Endothelial cell of umbilical vein (primary cell): ENCODE measurements around the gene LRRC47. TPM values are rescaled to one million over a fixed set of nuclear protein-coding genes. Genes with fewer than 3 reads are reported as not detected.

Source experiments
- BruUV-seq: library from RNA; stranded (reverse); fragments of 400-500 nt; replicated peaks from 2 replicates; lab custom pipeline; 2021; lab: Mats Ljungman, UMichigan
- CTCF ChIA-PET: fragments of 300-600, 350-600 bp; sonication (Branson Sonifier 250); formaldehyde crosslinking; loops from one replicate; lab custom pipeline; 2021; ENCODE audit warnings: antibody characterized with exemption, inconsistent platforms; lab: Charles Lee
- POLR2A ChIA-PET: fragments of 300-600, 350-600 bp; sonication (Branson Sonifier 250); formaldehyde crosslinking; loops from one replicate; lab custom pipeline; 2021; ENCODE audit warnings: antibody characterized with exemption, inconsistent platforms; lab: Charles Lee
- DNase-seq: peaks from one replicate; pipeline ENCODE4 v3.0.0-alpha.2; 2011; ENCODE audit warnings: low read depth, low spot score
- FAIRE-seq: peaks from 2 replicates; lab custom pipeline; 2011; peaks lifted over from hg19 to GRCh38; lab: Jason Lieb, UNC
- H2AFZ ChIP-seq: 2 replicates; pipeline ENCODE4 v1.6.0; 2012; ENCODE audit warnings: low read depth, low read length, control low read depth, inconsistent platforms
- H3K27ac ChIP-seq: 2 replicates; pipeline ENCODE4 v1.5.1; 2011; ENCODE audit warnings: low read depth, mild to moderate bottlenecking, control low read depth, low read length, moderate library complexity; ENCODE audit not compliant: insufficient read depth
- H3K27me3 ChIP-seq, 2 experiments: 2 replicates each; pipeline versions ENCODE4 v1.6.0 to v1.6.1; 2011; ENCODE audit warnings: low read length in 2 of 2, mixed read lengths in 1 of 2; ENCODE audit not compliant: control insufficient read depth in 2 of 2, insufficient read depth in 2 of 2
- H3K36me3 ChIP-seq, 2 experiments: 2 replicates in 1 of 2; 3 replicates in 1 of 2; pipeline ENCODE4 v1.5.1; 2011; ENCODE audit warnings: low read length in 2 of 2, mild to moderate bottlenecking in 1 of 2, moderate library complexity in 1 of 2; ENCODE audit not compliant: control insufficient read depth in 2 of 2, insufficient read depth in 2 of 2; ENCODE audit errors: extremely low read depth in 1 of 2
- H3K4me1 ChIP-seq: 3 replicates; pipeline ENCODE4 v1.5.1; 2011; ENCODE audit warnings: mild to moderate bottlenecking, low read length; ENCODE audit not compliant: control insufficient read depth, insufficient read depth; ENCODE audit errors: extremely low read depth
- H3K4me2 ChIP-seq: 2 replicates; pipeline ENCODE4 v1.6.1; 2011; ENCODE audit warnings: low read length, control low read depth, mixed read lengths; ENCODE audit not compliant: insufficient read depth
- H3K4me3 ChIP-seq, 3 experiments: fragments of 200-600 bp in 1 of 3; sonication (generic), shearing (Covaris generic) in 1 of 3; replicated peaks in 1 of 3; 2 replicates each; pipeline ENCODE4 v1.5.1; 2011 to 2016; ENCODE audit warnings: control low read depth in 3 of 3, low read length in 3 of 3, mild to moderate bottlenecking in 2 of 3, inconsistent platforms in 1 of 3, low read depth in 1 of 3, moderate library complexity in 1 of 3; ENCODE audit not compliant: insufficient read depth in 1 of 3
- H3K79me2 ChIP-seq: 2 replicates; pipeline ENCODE4 v1.6.0; 2012; ENCODE audit warnings: low read length, inconsistent platforms; ENCODE audit not compliant: control insufficient read depth, insufficient read depth
- H3K9ac ChIP-seq: replicated peaks from 2 replicates; pipeline ENCODE3; 2011; ENCODE audit warnings: low read length, control low read depth; ENCODE audit not compliant: insufficient read depth; ENCODE audit errors: extremely low read depth
- H3K9me1 ChIP-seq: replicated peaks from 3 replicates; pipeline ENCODE4 v1.6.0; 2011; ENCODE audit warnings: mild to moderate bottlenecking, low read length; ENCODE audit not compliant: control insufficient read depth, insufficient read depth; ENCODE audit errors: extremely low read depth
- H3K9me3 ChIP-seq: replicated peaks from 2 replicates; pipeline ENCODE4 v1.5.1; 2012; ENCODE audit warnings: low read length, inconsistent platforms; ENCODE audit not compliant: control insufficient read depth, insufficient read depth
- H4K20me1 ChIP-seq: replicated peaks from 2 replicates; pipeline ENCODE3; 2011; ENCODE audit warnings: mild to moderate bottlenecking, low read length; ENCODE audit not compliant: control insufficient read depth, insufficient read depth; ENCODE audit errors: extremely low read depth
- CTCF ChIP-seq, 2 donors: IDR thresholded peaks; 1 replicate in 1 of 2; 2 replicates in 1 of 2; pipeline ENCODE4 v1.5.1; 2011; ENCODE audit warnings: low read length in 2 of 2, mild to moderate bottlenecking in 2 of 2, moderate library complexity in 2 of 2, control low read depth in 1 of 2, inconsistent platforms in 1 of 2, low read depth in 1 of 2; ENCODE audit not compliant: insufficient read depth in 1 of 2; ENCODE audit errors: extremely low read depth in 1 of 2
- EZH2 ChIP-seq: IDR thresholded peaks from 2 replicates; pipeline ENCODE4 v1.6.1; 2012; ENCODE audit warnings: borderline replicate concordance, low read depth, mild to moderate bottlenecking, moderate library complexity, low read length, inconsistent platforms; ENCODE audit not compliant: severe bottlenecking
- FOS ChIP-seq: IDR thresholded peaks from 2 replicates; pipeline ENCODE4 v1.6.1; 2011; ENCODE audit warnings: mild to moderate bottlenecking, low read length, moderate library complexity, borderline replicate concordance; ENCODE audit not compliant: insufficient read depth
- GATA2 ChIP-seq: IDR thresholded peaks from 2 replicates; pipeline ENCODE4 v1.7.0; 2011; ENCODE audit warnings: low read depth, mild to moderate bottlenecking, moderate library complexity, mixed read lengths, low read length; ENCODE audit not compliant: insufficient read length, insufficient read depth
- JUN ChIP-seq: IDR thresholded peaks from 2 replicates; pipeline ENCODE4 v1.6.1; 2011; ENCODE audit warnings: borderline replicate concordance, low read depth; ENCODE audit not compliant: insufficient read length, insufficient read depth
- MAX ChIP-seq: IDR thresholded peaks from 2 replicates; pipeline ENCODE4 v1.6.1; 2011; ENCODE audit not compliant: insufficient read depth, insufficient read length
- MYC ChIP-seq: IDR thresholded peaks from one replicate; pipeline ENCODE4 v1.6.1; 2011; ENCODE audit warnings: mild to moderate bottlenecking, low read depth, low read length
- POLR2A ChIP-seq: IDR thresholded peaks from 2 replicates; pipeline ENCODE4 v1.6.1; 2012; ENCODE audit warnings: low read depth, mild to moderate bottlenecking, control low read depth, low read length
- POLR2AphosphoS5 ChIP-seq: IDR thresholded peaks from 2 replicates; pipeline ENCODE4 v1.6.1; 2012; ENCODE audit warnings: low read depth, mild to moderate bottlenecking, control low read depth, low read length, moderate library complexity; ENCODE audit not compliant: insufficient read depth
- dilution Hi-C: fragments of 300-500 bp; cut with MboI; formaldehyde crosslinking; loops from one replicate; pipeline ENCODE4 v1.15.0; 2019; ENCODE audit warnings: low sequenced_read_pairs; ENCODE audit not compliant: extremely low pct_ligation_motif_present
- intact Hi-C: fragments of 100-400 bp; cut with micrococcal nuclease; formaldehyde crosslinking; loops from one replicate; pipeline ENCODE4 v1.10.0; 2022
- polyA plus RNA-seq, 4 experiments: library from polyadenylated mRNA; depleted of rRNA in 3 of 4; stranded (reverse) in 3 of 4; unstranded in 1 of 4; fragments of >200 nt; gene quantifications; 2 replicates each; pipeline versions ENCODE4 v1.2.1 to v1.2.3, GENCODE V29; 2011 to 2012; ENCODE audit warnings: missing spikeins in 1 of 4
- total RNA-seq: library from RNA; stranded (reverse); gene quantifications from 2 replicates; pipeline ENCODE4 v1.2.3, GENCODE V29; 2021

Gene LRRC47
- total and polyA plus RNA-seq, 2 donors (not counting 3 experiments of a cell fraction or from before 2014, with no cell fraction given): 23.7 to 42.5 TPM

- BruUV-seq: no TSS peak
- Histone ChIP-seq H3K4me3 (no peak overlapping the region), H3K9me3 (no peaks in the 10 kb centered on the region), H3K27ac (no peak overlapping the region), H3K27me3 (no peaks in the 10 kb centered on the region), H3K36me3 (no peaks in the 10 kb centered on the region), H3K4me1 (no peaks in the 10 kb centered on the region), H3K9ac (no peak overlapping the region), H4K20me1 (no peaks in the 10 kb centered on the region), H3K79me2 (no peaks in the 10 kb centered on the region), H2AFZ (no peak overlapping the region), H3K4me2 (no peak overlapping the region), H3K9me1 (no peaks in the 10 kb centered on the region)
- no peak for TF ChIP-seq JUN
- TF ChIP-seq POLR2A: no peak
- TF ChIP-seq CTCF (IDR thresholded peaks at IDR 0.05; ENCODE audit: extremely low read depth in 1 of 2, insufficient read depth in 1 of 2, low read depth in 1 of 2, low read length in 2 of 2): no peak
- TF ChIP-seq GATA2: no peak
- intact Hi-C loops (no loop called here), dilution Hi-C loops (no loop called here)
- no peak for FAIRE-seq
- ChIA-PET CTCF (no interaction called here), POLR2A (no interaction called here)
- no peak for DNase-seq
Observed at GRCh38 chr1:3807769-3808168, 11.5 kb upstream of the LRRC47 start.

- TF ChIP-seq GATA2 (no peak), POLR2AphosphoS5 (no peak), POLR2A (no peak), MYC (no peak), FOS (no peak), EZH2 (no peak), JUN (no peak), MAX (no peak), CTCF (IDR thresholded peaks at IDR 0.05; ENCODE audit: extremely low read depth in 1 of 2, insufficient read depth in 1 of 2, low read depth in 1 of 2, low read length in 2 of 2) (no peak)
- intact Hi-C loops: no loop called here
Observed at GRCh38 chr1:3805038-3805437, 8.7 kb upstream of the LRRC47 start.

More at GRCh38 chr1:3805038-3805437, 8.7 kb upstream of the LRRC47 start:
- dilution Hi-C loops: no loop called here
- H3K9me3 ChIP-seq: no peaks in the 10 kb centered on the region
- H3K4me1 ChIP-seq: no peaks in the 10 kb centered on the region
- no peaks in the 10 kb centered on the region for H3K27me3 ChIP-seq
- H3K27ac ChIP-seq: no peak overlapping the region
- ChIA-PET CTCF (no interaction called here), POLR2A (no interaction called here)
- BruUV-seq: no TSS peak
- no peaks in the 10 kb centered on the region for H4K20me1 ChIP-seq
- H2AFZ ChIP-seq: no peak overlapping the region
- FAIRE-seq (no peak), DNase-seq (no peak)
- no peaks in the 10 kb centered on the region for H3K9me1 ChIP-seq
- H3K4me2 ChIP-seq: no peak overlapping the region
- no peaks in the 10 kb centered on the region for H3K79me2 ChIP-seq
- H3K9ac ChIP-seq: no peak overlapping the region
- H3K4me3 ChIP-seq: no peak overlapping the region
- H3K36me3 ChIP-seq: no peaks in the 10 kb centered on the region
